Stomach (tissue), 4 donors: ENCODE results near the gene MCC.

Experiments used
- CTCF ChIP-seq, 7 experiments: fragments of 450-650 bp in 4 of 7; fragments of 200-600 bp in 3 of 7; sonication (generic) in 3 of 7; IDR thresholded peaks; one replicate each; pipeline ENCODE4 v1.5.1; 2016 to 2019; ENCODE audit warnings: antibody characterized with exemption in 7 of 7, control low read depth in 2 of 7, mild to moderate bottlenecking in 1 of 7
- POLR2AphosphoS5 ChIP-seq, 3 donors: sonication (generic); formaldehyde crosslinking; IDR thresholded peaks; one replicate each; pipeline ENCODE4 v1.6.1; 2016; ENCODE audit warnings: antibody characterized with exemption in 3 of 3

GRCh38 chr5:113491022-113491421, 2.8 kb upstream of the MCC start:
- TF ChIP-seq CTCF (IDR thresholded peaks at IDR 0.05) (no peak), POLR2AphosphoS5 (IDR thresholded peaks at IDR 0.05) (no peak)
